ENCODE measurements around the gene TARS2.

DNA sequence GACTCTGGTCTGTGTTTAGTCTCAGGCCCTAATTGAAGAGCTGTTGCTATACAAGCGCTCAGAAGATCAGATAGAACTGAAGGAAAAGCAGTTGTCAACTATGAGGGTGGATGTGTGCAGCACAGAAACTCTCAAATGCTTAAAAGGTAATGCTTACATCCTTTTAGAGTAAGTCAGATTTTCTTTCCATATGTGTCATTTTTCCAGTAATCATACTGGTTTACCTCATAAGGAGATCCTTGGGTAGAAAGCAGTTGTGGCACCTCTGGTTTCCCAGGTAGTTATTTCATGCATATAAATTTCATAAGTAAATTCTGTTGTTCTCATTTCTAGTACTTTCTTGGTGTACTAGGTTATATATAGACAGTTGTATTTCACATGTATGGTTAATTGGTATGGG, 43.0 kb upstream of the TARS2 start:
- TF ChIP-seq, protein P1, sequence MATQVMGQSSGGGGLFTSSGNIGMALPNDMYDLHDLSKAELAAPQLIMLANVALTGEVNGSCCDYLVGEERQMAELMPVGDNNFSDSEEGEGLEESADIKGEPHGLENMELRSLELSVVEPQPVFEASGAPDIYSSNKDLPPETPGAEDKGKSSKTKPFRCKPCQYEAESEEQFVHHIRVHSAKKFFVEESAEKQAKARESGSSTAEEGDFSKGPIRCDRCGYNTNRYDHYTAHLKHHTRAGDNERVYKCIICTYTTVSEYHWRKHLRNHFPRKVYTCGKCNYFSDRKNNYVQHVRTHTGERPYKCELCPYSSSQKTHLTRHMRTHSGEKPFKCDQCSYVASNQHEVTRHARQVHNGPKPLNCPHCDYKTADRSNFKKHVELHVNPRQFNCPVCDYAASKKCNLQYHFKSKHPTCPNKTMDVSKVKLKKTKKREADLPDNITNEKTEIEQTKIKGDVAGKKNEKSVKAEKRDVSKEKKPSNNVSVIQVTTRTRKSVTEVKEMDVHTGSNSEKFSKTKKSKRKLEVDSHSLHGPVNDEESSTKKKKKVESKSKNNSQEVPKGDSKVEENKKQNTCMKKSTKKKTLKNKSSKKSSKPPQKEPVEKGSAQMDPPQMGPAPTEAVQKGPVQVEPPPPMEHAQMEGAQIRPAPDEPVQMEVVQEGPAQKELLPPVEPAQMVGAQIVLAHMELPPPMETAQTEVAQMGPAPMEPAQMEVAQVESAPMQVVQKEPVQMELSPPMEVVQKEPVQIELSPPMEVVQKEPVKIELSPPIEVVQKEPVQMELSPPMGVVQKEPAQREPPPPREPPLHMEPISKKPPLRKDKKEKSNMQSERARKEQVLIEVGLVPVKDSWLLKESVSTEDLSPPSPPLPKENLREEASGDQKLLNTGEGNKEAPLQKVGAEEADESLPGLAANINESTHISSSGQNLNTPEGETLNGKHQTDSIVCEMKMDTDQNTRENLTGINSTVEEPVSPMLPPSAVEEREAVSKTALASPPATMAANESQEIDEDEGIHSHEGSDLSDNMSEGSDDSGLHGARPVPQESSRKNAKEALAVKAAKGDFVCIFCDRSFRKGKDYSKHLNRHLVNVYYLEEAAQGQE (IDR thresholded peaks at IDR 0.05; ENCODE audit: borderline replicate concordance in 1 of 2, low read depth in 1 of 2, low read length in 2 of 2): no peak
- TF ChIP-seq ZNF780A (CRISPR knock-in tag; IDR thresholded peaks at IDR 0.05) (no peak), ZNF24 (IDR thresholded peaks at IDR 0.05) (no peak), EZH2 (conservative IDR thresholded peaks at IDR 0.05; ENCODE audit: low read depth, low read length) (no peak), ZNF143 (CRISPR knock-in tag; IDR thresholded peaks at IDR 0.05) (no peak), FIP1L1 (IDR thresholded peaks at IDR 0.05; ENCODE audit: borderline replicate concordance, insufficient read depth, low read depth, low read length) (no peak), NAIF1 (CRISPR knock-in tag; IDR thresholded peaks at IDR 0.05; ENCODE audit: borderline replicate concordance) (no peak)
- TF ChIP-seq, protein P2, sequence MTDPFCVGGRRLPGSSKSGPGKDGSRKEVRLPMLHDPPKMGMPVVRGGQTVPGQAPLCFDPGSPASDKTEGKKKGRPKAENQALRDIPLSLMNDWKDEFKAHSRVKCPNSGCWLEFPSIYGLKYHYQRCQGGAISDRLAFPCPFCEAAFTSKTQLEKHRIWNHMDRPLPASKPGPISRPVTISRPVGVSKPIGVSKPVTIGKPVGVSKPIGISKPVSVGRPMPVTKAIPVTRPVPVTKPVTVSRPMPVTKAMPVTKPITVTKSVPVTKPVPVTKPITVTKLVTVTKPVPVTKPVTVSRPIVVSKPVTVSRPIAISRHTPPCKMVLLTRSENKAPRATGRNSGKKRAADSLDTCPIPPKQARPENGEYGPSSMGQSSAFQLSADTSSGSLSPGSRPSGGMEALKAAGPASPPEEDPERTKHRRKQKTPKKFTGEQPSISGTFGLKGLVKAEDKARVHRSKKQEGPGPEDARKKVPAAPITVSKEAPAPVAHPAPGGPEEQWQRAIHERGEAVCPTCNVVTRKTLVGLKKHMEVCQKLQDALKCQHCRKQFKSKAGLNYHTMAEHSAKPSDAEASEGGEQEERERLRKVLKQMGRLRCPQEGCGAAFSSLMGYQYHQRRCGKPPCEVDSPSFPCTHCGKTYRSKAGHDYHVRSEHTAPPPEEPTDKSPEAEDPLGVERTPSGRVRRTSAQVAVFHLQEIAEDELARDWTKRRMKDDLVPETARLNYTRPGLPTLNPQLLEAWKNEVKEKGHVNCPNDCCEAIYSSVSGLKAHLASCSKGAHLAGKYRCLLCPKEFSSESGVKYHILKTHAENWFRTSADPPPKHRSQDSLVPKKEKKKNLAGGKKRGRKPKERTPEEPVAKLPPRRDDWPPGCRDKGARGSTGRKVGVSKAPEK (CRISPR knock-in tag; IDR thresholded peaks at IDR 0.05; ENCODE audit: borderline replicate concordance): no peak
- TF ChIP-seq, protein P3, sequence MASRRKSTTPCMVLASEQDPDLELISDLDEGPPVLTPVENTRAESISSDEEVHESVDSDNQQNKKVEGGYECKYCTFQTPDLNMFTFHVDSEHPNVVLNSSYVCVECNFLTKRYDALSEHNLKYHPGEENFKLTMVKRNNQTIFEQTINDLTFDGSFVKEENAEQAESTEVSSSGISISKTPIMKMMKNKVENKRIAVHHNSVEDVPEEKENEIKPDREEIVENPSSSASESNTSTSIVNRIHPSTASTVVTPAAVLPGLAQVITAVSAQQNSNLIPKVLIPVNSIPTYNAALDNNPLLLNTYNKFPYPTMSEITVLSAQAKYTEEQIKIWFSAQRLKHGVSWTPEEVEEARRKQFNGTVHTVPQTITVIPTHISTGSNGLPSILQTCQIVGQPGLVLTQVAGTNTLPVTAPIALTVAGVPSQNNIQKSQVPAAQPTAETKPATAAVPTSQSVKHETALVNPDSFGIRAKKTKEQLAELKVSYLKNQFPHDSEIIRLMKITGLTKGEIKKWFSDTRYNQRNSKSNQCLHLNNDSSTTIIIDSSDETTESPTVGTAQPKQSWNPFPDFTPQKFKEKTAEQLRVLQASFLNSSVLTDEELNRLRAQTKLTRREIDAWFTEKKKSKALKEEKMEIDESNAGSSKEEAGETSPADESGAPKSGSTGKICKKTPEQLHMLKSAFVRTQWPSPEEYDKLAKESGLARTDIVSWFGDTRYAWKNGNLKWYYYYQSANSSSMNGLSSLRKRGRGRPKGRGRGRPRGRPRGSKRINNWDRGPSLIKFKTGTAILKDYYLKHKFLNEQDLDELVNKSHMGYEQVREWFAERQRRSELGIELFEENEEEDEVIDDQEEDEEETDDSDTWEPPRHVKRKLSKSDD (CRISPR knock-in tag; IDR thresholded peaks at IDR 0.05; ENCODE audit: low read depth): no peak
- TF ChIP-seq, protein P4, sequence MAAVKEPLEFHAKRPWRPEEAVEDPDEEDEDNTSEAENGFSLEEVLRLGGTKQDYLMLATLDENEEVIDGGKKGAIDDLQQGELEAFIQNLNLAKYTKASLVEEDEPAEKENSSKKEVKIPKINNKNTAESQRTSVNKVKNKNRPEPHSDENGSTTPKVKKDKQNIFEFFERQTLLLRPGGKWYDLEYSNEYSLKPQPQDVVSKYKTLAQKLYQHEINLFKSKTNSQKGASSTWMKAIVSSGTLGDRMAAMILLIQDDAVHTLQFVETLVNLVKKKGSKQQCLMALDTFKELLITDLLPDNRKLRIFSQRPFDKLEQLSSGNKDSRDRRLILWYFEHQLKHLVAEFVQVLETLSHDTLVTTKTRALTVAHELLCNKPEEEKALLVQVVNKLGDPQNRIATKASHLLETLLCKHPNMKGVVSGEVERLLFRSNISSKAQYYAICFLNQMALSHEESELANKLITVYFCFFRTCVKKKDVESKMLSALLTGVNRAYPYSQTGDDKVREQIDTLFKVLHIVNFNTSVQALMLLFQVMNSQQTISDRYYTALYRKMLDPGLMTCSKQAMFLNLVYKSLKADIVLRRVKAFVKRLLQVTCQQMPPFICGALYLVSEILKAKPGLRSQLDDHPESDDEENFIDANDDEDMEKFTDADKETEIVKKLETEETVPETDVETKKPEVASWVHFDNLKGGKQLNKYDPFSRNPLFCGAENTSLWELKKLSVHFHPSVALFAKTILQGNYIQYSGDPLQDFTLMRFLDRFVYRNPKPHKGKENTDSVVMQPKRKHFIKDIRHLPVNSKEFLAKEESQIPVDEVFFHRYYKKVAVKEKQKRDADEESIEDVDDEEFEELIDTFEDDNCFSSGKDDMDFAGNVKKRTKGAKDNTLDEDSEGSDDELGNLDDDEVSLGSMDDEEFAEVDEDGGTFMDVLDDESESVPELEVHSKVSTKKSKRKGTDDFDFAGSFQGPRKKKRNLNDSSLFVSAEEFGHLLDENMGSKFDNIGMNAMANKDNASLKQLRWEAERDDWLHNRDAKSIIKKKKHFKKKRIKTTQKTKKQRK (IDR thresholded peaks at IDR 0.05; ENCODE audit: low read length): no peak
- TF ChIP-seq, protein P5, sequence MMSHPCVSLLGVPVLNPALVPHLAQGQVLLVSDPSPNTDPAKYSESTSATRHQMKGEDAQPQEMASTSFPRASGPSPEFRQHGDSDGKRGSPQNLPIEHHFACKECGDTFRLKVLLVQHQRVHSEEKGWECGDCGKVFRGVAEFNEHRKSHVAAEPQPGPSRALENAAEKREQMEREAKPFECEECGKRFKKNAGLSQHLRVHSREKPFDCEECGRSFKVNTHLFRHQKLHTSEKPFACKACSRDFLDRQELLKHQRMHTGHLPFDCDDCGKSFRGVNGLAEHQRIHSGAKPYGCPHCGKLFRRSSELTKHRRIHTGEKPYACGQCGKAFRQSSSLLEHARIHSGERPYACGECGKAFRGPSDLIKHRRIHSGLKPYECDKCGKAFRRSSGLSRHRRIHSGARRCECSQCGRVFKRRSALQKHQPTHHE (CRISPR knock-in tag; IDR thresholded peaks at IDR 0.05; ENCODE audit: borderline replicate concordance): no peak
- TF ChIP-seq, protein P6, sequence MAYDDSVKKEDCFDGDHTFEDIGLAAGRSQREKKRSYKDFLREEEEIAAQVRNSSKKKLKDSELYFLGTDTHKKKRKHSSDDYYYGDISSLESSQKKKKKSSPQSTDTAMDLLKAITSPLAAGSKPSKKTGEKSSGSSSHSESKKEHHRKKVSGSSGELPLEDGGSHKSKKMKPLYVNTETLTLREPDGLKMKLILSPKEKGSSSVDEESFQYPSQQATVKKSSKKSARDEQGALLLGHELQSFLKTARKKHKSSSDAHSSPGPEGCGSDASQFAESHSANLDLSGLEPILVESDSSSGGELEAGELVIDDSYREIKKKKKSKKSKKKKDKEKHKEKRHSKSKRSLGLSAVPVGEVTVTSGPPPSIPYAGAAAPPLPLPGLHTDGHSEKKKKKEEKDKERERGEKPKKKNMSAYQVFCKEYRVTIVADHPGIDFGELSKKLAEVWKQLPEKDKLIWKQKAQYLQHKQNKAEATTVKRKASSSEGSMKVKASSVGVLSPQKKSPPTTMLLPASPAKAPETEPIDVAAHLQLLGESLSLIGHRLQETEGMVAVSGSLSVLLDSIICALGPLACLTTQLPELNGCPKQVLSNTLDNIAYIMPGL (CRISPR knock-in tag; IDR thresholded peaks at IDR 0.05; ENCODE audit: borderline replicate concordance in 1 of 2, low read depth in 1 of 2): no peak
